ENCODE results near the gene DPP9. TPM values are rescaled to one million over a fixed set of nuclear protein-coding genes. Genes with fewer than 3 reads are reported as not detected.
A peak's percentile ranks its signal among the peaks of the same experiment; 100 is the strongest.

Gene DPP9
- polyA plus RNA-seq, 3 donors = 12.6 to 23.8 (median 13.9) TPM

DNA sequence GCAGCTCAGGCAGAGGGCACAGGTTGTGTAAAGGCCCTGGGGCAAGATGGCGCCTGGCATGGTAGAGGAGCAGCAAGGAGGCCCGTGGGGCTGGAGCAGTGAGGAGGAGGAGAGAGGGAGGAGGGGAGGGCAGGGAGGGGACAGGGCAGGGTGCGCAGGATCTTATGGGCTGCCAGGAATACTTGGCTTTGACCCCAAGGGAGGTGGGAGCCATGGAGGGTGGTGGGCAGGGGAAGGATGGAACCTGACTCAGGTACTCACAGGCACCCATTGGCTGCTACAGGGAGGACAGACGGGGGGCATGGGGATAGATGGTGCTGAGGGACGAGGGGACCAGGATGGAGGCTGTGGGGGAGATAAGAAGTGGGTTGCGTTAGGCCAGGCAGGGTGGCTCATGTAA lies 81.0 kb downstream of the DPP9 start:
- Histone ChIP-seq H3K27me3 (ENCODE audit: control insufficient read depth in 2 of 2, insufficient read depth in 2 of 2, low read length in 2 of 2) (no peaks in the 10 kb centered on the region), H3K4me3 (replicated peaks in 1 of 3; ENCODE audit: low read depth in 2 of 3, low read length in 3 of 3) (no peak overlapping the region), H3K9me3 (replicated peaks in 1 of 2; ENCODE audit: control insufficient read depth in 1 of 2, insufficient read depth in 1 of 2, low read length in 2 of 2) (no peaks in the 10 kb centered on the region), H4K20me1 (ENCODE audit: insufficient read depth, low read length) (peaks cover 9% of the 10 kb centered on the region), H3K79me2 (ENCODE audit: insufficient read depth, low read length) (peaks cover 23% of the 10 kb centered on the region), H3K27ac (ENCODE audit: low read depth in 1 of 2, low read length in 2 of 2) (no peak overlapping the region), H3K9ac (ENCODE audit: insufficient read depth, low read length, poor library complexity, severe bottlenecking) (no peak overlapping the region), H2AFZ (ENCODE audit: insufficient read depth, low read depth, low read length, poor library complexity, severe bottlenecking) (no peak overlapping the region), H3K36me3 (replicated peaks in 1 of 2; ENCODE audit: control insufficient read depth in 1 of 2, insufficient read depth in 2 of 2, low read length in 2 of 2) (no peaks in the 10 kb centered on the region), H3K4me2 (replicated peaks; ENCODE audit: extremely low read depth, low read length, poor library complexity, severe bottlenecking) (no peak overlapping the region), H3K4me1 (ENCODE audit: control insufficient read depth in 1 of 2, insufficient read depth in 2 of 2, low read length in 2 of 2) (peaks cover 25 to 30% of the 10 kb centered on the region in 2 donors)
- Mint-ChIP-seq H3K36me3 (peaks cover 3 to 6% of the 10 kb centered on the region in 2 donors), H3K9me3 (no peaks in the 10 kb centered on the region), H3K4me1 (peaks cover 26% of the 10 kb centered on the region), H3K27ac (no peak overlapping the region), H3K27me3 (ENCODE audit: low read depth in 3 of 3) (peaks cover 0 to 2% (median 0%) of the 10 kb centered on the region in 3 donors), H3K4me3 (no peak overlapping the region)
- TF ChIP-seq, protein P1, sequence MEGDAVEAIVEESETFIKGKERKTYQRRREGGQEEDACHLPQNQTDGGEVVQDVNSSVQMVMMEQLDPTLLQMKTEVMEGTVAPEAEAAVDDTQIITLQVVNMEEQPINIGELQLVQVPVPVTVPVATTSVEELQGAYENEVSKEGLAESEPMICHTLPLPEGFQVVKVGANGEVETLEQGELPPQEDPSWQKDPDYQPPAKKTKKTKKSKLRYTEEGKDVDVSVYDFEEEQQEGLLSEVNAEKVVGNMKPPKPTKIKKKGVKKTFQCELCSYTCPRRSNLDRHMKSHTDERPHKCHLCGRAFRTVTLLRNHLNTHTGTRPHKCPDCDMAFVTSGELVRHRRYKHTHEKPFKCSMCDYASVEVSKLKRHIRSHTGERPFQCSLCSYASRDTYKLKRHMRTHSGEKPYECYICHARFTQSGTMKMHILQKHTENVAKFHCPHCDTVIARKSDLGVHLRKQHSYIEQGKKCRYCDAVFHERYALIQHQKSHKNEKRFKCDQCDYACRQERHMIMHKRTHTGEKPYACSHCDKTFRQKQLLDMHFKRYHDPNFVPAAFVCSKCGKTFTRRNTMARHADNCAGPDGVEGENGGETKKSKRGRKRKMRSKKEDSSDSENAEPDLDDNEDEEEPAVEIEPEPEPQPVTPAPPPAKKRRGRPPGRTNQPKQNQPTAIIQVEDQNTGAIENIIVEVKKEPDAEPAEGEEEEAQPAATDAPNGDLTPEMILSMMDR (IDR thresholded peaks at IDR 0.05) = no peak
- no peak for DNase-seq
- intact Hi-C loops (cut with micrococcal nuclease) = no loop called here
- 97% methylated on average over 5 of the region's 6 CpGs for WGBS (ENCODE audit: insufficient coverage)

DNA sequence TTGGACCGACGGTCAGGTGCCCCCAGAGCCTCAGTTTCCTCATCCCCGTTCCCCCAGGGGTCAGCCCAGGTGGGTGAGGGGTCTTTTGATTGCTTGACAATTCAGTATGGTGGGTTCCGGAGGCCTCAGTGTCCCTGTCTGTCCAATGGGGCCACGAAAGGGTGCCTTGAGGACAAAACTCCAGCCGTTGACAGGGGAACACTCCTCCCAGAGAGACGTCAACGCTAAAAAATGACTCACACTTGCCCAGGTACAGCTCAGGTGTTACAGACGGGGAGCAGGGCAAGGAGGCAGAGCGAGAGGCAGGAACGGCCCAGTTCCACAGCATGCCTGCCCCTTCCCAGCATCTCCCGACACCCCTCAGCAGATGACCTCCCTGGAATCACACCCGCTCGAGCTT lies 82.5 kb downstream of the DPP9 start:
- no peaks in the 10 kb centered on the region for H3K36me3 ChIP-seq (replicated peaks in 1 of 2; ENCODE audit: control insufficient read depth in 1 of 2, insufficient read depth in 2 of 2, low read length in 2 of 2)
- Mint-ChIP-seq H3K4me3 (no peak overlapping the region), H3K36me3 (peaks cover 0 to 3% of the 10 kb centered on the region in 2 donors), H3K27me3 (ENCODE audit: low read depth in 3 of 3) (peaks cover 0 to 2% (median 0%) of the 10 kb centered on the region in 3 donors), H3K4me1 (peaks cover 35% of the 10 kb centered on the region), H3K27ac (peak overlapping the region in 1 of 7 donors; percentile 15), H3K9me3 (no peaks in the 10 kb centered on the region)
- no peak overlapping the region for H3K4me2 ChIP-seq (replicated peaks; ENCODE audit: extremely low read depth, low read length, poor library complexity, severe bottlenecking)
- no peak overlapping the region for H3K4me3 ChIP-seq (replicated peaks in 1 of 3; ENCODE audit: low read depth in 2 of 3, low read length in 3 of 3)
- H3K27me3 ChIP-seq (ENCODE audit: control insufficient read depth in 2 of 2, insufficient read depth in 2 of 2, low read length in 2 of 2) = no peaks in the 10 kb centered on the region
- H3K9ac ChIP-seq (ENCODE audit: insufficient read depth, low read length, poor library complexity, severe bottlenecking) = no peak overlapping the region
- peaks cover 23% of the 10 kb centered on the region for H3K79me2 ChIP-seq (ENCODE audit: insufficient read depth, low read length)
- intact Hi-C loops (cut with micrococcal nuclease) = no loop called here
- 93% methylated on average over 13 of the region's 14 CpGs for WGBS (ENCODE audit: insufficient coverage)
- H4K20me1 ChIP-seq (ENCODE audit: insufficient read depth, low read length) = peaks cover 9% of the 10 kb centered on the region
- DNase-seq = no peak
- no peaks in the 10 kb centered on the region for H3K9me3 ChIP-seq (replicated peaks in 1 of 2; ENCODE audit: control insufficient read depth in 1 of 2, insufficient read depth in 1 of 2, low read length in 2 of 2)
- H3K27ac ChIP-seq (ENCODE audit: low read depth in 1 of 2, low read length in 2 of 2) = no peak overlapping the region
- TF ChIP-seq, protein P1 (IDR thresholded peaks at IDR 0.05) = no peak
- no peak overlapping the region for H2AFZ ChIP-seq (ENCODE audit: insufficient read depth, low read depth, low read length, poor library complexity, severe bottlenecking)
- H3K4me1 ChIP-seq (ENCODE audit: control insufficient read depth in 1 of 2, insufficient read depth in 2 of 2, low read length in 2 of 2) = peaks cover 36 to 45% of the 10 kb centered on the region in 2 donors

All from CD14-positive monocyte (primary cell).